ENCODE results near the gene CHAF1A.

CHAF1A gene

GRCh38 chr19:4436231-4436630, 33.8 kb downstream of the CHAF1A start:
- no peak for DNase-seq (ENCODE audit: low read depth in 3 of 3)

- DNase-seq (ENCODE audit: low read depth in 3 of 3), result no peak
Measured at GRCh38 chr19:4437103-4437502, 34.7 kb downstream of the CHAF1A start.

GRCh38 chr19:4439243-4439642, 36.8 kb downstream of the CHAF1A start:
- DNase-seq (ENCODE audit: low read depth in 3 of 3), result no peak

- DNase-seq (ENCODE audit: low read depth in 3 of 3), result no peak
Measured at GRCh38 chr19:4441994-4442818, 39.8 kb downstream of the CHAF1A start.

- DNase-seq (ENCODE audit: low read depth in 3 of 3), result no peak
Measured at GRCh38 chr19:4442819-4443146, 40.3 kb downstream of the CHAF1A start.

- no peak for DNase-seq (ENCODE audit: low read depth in 3 of 3)
Measured at GRCh38 chr19:4443188-4443587, 40.7 kb downstream of the CHAF1A start.

- no peak for DNase-seq (ENCODE audit: low read depth in 3 of 3)
Measured at GRCh38 chr19:4443966-4444764, 41.7 kb downstream of the CHAF1A start.

- DNase-seq (ENCODE audit: low read depth in 3 of 3), result no peak
Measured at GRCh38 chr19:4444765-4445741, 42.6 kb downstream of the CHAF1A start.

GRCh38 chr19:4445963-4446703, 43.7 kb downstream of the CHAF1A start:
- DNase-seq (ENCODE audit: low read depth in 3 of 3), result no peak

GRCh38 chr19:4446704-4447200, 44.3 kb downstream of the CHAF1A start:
- no peak for DNase-seq (ENCODE audit: low read depth in 3 of 3)

GRCh38 chr19:4447327-4448146, 45.1 kb downstream of the CHAF1A start:
- DNase-seq (ENCODE audit: low read depth in 3 of 3), result no peak

GRCh38 chr19:4448147-4448985, 45.9 kb downstream of the CHAF1A start:
- no peak for DNase-seq (ENCODE audit: low read depth in 3 of 3)

GRCh38 chr19:4449022-4449638, 46.7 kb downstream of the CHAF1A start:
- DNase-seq (ENCODE audit: low read depth in 3 of 3), result no peak

- DNase-seq (ENCODE audit: low read depth in 3 of 3), result no peak
Measured at GRCh38 chr19:4449639-4450028, 47.2 kb downstream of the CHAF1A start.

GRCh38 chr19:4452230-4452990, 50.0 kb downstream of the CHAF1A start:
- DNase-seq (ENCODE audit: low read depth in 3 of 3), result no peak

- DNase-seq (ENCODE audit: low read depth in 3 of 3), result no peak
Measured at GRCh38 chr19:4453232-4454179, 51.1 kb downstream of the CHAF1A start.

Data from stimulated activated CD4-positive, alpha-beta T cell treated with anti-CD3 and anti-CD28 coated beads, TNF-alpha, amount 100 ng/mL, for 24 hours (primary cell).